Natural killer cell (primary cell): Measurements from ENCODE around the gene CYP2C19. TPM values are rescaled to one million over a fixed set of nuclear protein-coding genes. Genes with fewer than 3 reads are reported as not detected.
"Not testable (repeated sequence)": the region's sequence is repeated elsewhere in the genome, so short reads cannot be mapped to it uniquely, and the experiment has no call there.

Experiments used
- ATAC-seq, 3 donors: fragments of 150-1000 bp in 2 of 3; fragments of 200-7000 bp in 1 of 3; cut with Tn5 transposase; 1 replicate in 1 of 3; 2 replicates in 2 of 3; pipeline ENCODE4 v1.10.0; 2021; ENCODE audit warnings: mild to moderate bottlenecking in 2 of 3, moderate library complexity in 2 of 3
- DNase-seq, 2 donors: peaks; one replicate each; pipeline versions ENCODE4 v3.0.0 to v3.0.0-alpha.2; 2013 to 2021; ENCODE audit warnings: mixed read lengths in 1 of 2
- H3K27ac ChIP-seq: one replicate; pipeline ENCODE4 v1.5.1; 2013; ENCODE audit warnings: mild to moderate bottlenecking, low read length
- H3K27me3 ChIP-seq: one replicate; pipeline ENCODE4 v1.6.1; 2013; ENCODE audit warnings: low read length; ENCODE audit not compliant: control insufficient read depth, insufficient read depth
- H3K36me3 ChIP-seq: one replicate; pipeline ENCODE4 v1.6.1; 2013; ENCODE audit warnings: low read length; ENCODE audit not compliant: control insufficient read depth, insufficient read depth
- H3K4me1 ChIP-seq: one replicate; pipeline ENCODE4 v1.6.1; 2013; ENCODE audit warnings: low read length; ENCODE audit not compliant: control insufficient read depth, insufficient read depth
- H3K4me3 ChIP-seq: one replicate; pipeline ENCODE4 v1.5.1; 2013; ENCODE audit warnings: low read length
- H3K9me3 ChIP-seq: one replicate; pipeline ENCODE4 v1.6.1; 2013; ENCODE audit warnings: low read length; ENCODE audit not compliant: control insufficient read depth, insufficient read depth
- H3K27ac Mint-ChIP-seq, 2 donors: one replicate each; pipeline ENCODE4 v1.8.0; 2022; ENCODE audit warnings: mild to moderate bottlenecking in 2 of 2, mixed read lengths in 2 of 2, moderate library complexity in 1 of 2
- H3K27me3 Mint-ChIP-seq, 2 donors: one replicate each; pipeline ENCODE4 v1.8.0; 2022; ENCODE audit warnings: low read depth in 2 of 2, mixed read lengths in 2 of 2
- H3K36me3 Mint-ChIP-seq: one replicate; pipeline ENCODE4 v1.8.0; 2022; ENCODE audit warnings: mixed read lengths
- H3K4me1 Mint-ChIP-seq, 2 donors: one replicate each; pipeline ENCODE4 v1.8.0; 2022; ENCODE audit warnings: mixed read lengths in 2 of 2
- H3K4me3 Mint-ChIP-seq: one replicate; pipeline ENCODE4 v1.8.0; 2022; ENCODE audit warnings: mild to moderate bottlenecking, moderate library complexity, mixed read lengths
- H3K9me3 Mint-ChIP-seq, 2 donors: one replicate each; pipeline ENCODE4 v1.8.0; 2022; ENCODE audit warnings: mixed read lengths in 2 of 2
- WGBS: methylation state at CpG from one replicate; pipeline ENCODE4 v1.1.7; 2013; ENCODE audit warnings: missing lambda C conversion rate; ENCODE audit not compliant: insufficient coverage; 5-methylcytosine and 5-hydroxymethylcytosine counted together
- intact Hi-C: fragments of 100-400 bp; cut with micrococcal nuclease; formaldehyde crosslinking; loops from one replicate; pipeline ENCODE4 v1.14.2; 2022
- total RNA-seq, 4 donors: library from RNA; stranded (reverse); fragments of 120-200 nt in 1 of 4; gene quantifications; one replicate each; pipeline versions ENCODE4 v1.2.3 to v1.2.4, GENCODE V29; 2013 to 2022
- TF ChIP-seq, protein P1 (sequence below): fragments of 200-600 bp; IDR thresholded peaks from one replicate; pipeline ENCODE4 v1.8.0; 2022; ENCODE audit warnings: antibody characterized with exemption

Gene CYP2C19
- total RNA-seq, 3 donors from 2014 or later (not counting 1 experiment from before 2014, with no cell fraction given): not detected

DNA sequence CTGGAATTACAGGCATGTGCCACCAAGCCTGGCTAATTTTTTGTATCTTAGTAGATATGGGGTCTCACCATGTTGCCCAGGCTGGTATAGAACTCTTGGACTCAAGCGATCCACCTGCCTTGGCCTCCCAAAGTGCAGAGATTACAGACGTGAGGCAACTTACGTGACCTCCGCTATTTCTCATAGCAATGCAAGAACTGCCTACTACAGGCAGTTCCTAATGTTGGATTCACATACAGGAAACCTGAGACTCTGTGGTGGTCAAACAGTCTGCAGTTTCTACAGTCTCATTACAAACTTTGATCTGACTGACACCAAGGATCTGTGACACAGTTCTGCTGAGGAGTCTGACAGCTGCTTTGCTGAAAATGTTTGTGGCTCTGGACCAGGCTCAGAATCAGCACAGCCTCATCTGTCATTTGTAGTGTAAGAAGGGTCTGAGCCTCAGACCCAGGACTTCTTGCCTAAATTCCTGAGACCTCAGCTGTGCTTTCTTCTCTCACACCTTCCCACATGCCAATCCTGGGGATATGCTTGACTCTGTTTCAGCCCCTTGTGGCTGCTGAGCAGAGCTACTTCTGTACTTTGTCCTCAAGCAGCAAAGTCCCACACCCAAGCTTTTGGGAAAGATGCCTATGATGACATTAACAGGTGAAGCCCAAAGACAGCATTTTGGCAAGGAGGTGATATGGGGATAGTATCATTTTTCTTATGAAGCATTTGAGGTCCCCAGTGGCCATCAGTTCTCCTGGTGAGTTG, 128.0 kb downstream of the CYP2C19 start:
- H3K4me1 Mint-ChIP-seq: no peaks in the 10 kb centered on the region
- H3K27me3 Mint-ChIP-seq: no peaks in the 10 kb centered on the region
- DNase-seq: no peak
- no peaks in the 10 kb centered on the region for H3K4me1 ChIP-seq
- no peak overlapping the region for H3K27ac ChIP-seq
- TF ChIP-seq, protein P1, sequence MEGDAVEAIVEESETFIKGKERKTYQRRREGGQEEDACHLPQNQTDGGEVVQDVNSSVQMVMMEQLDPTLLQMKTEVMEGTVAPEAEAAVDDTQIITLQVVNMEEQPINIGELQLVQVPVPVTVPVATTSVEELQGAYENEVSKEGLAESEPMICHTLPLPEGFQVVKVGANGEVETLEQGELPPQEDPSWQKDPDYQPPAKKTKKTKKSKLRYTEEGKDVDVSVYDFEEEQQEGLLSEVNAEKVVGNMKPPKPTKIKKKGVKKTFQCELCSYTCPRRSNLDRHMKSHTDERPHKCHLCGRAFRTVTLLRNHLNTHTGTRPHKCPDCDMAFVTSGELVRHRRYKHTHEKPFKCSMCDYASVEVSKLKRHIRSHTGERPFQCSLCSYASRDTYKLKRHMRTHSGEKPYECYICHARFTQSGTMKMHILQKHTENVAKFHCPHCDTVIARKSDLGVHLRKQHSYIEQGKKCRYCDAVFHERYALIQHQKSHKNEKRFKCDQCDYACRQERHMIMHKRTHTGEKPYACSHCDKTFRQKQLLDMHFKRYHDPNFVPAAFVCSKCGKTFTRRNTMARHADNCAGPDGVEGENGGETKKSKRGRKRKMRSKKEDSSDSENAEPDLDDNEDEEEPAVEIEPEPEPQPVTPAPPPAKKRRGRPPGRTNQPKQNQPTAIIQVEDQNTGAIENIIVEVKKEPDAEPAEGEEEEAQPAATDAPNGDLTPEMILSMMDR: no peak
- intact Hi-C loops: no loop called here
- H3K4me3 Mint-ChIP-seq: no peak overlapping the region
- no peak overlapping the region for H3K4me3 ChIP-seq
- H3K36me3 Mint-ChIP-seq: no peaks in the 10 kb centered on the region
- no peaks in the 10 kb centered on the region for H3K27me3 ChIP-seq
- WGBS: 81% methylated on average over 4 of the region's 4 CpGs
- H3K27ac Mint-ChIP-seq: no peak overlapping the region
- H3K36me3 ChIP-seq: no peaks in the 10 kb centered on the region
- H3K9me3 ChIP-seq: no peaks in the 10 kb centered on the region
- H3K9me3 Mint-ChIP-seq: peaks cover 2 to 10% of the 10 kb centered on the region in 2 donors
- no peak for ATAC-seq

DNA sequence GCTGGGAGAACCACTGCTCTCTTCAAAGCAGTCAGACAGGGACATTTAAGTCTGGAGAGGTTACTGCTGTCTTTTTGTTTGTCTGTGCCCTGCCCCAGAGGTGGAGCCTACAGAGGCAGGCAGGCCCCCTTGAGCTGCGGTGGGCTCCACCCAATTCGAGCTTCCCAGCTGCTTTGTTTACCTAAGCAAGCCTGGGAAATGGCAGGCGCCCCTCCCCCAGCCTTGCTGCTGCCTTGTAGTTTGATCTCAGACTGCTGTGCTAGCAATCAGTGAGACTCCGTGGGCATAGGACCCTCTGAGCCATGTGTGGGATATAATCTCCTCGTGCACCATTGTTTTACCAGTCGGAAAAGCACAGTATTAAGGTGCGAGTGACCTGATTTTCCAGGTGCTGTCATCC, 135.9 kb downstream of the CYP2C19 start:
- H3K4me1 Mint-ChIP-seq, DNase-seq, H3K27ac ChIP-seq, H3K4me3 ChIP-seq, H3K27me3 ChIP-seq, H3K36me3 Mint-ChIP-seq, H3K27ac Mint-ChIP-seq, H3K4me3 Mint-ChIP-seq, H3K4me1 ChIP-seq, intact Hi-C loops, H3K36me3 ChIP-seq, H3K27me3 Mint-ChIP-seq, H3K9me3 ChIP-seq, ATAC-seq: not testable (repeated sequence)
- peaks cover 12 to 14% of the 10 kb centered on the region in 2 donors for H3K9me3 Mint-ChIP-seq
- WGBS: 75% methylated on average over 7 of the region's 7 CpGs

DNA sequence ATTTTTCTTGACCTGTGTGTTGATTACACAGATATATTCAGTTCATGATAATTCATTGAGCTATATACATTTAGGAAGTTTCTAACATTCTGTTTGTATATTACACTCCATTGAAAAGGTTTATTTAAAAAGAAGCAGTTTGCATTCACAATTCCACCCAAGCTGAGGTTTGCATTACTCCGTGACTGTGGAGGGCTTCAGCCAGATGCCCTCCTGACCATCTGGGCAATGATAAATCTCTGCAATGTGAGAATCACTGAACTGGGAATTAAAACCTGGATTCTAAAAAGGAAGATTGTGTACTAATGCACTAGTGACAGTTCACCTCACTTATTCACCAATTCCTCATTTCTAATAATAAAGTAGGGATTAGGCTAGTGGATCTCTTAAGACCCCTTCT, 139.6 kb downstream of the CYP2C19 start:
- ATAC-seq: no peak
- H3K4me1 ChIP-seq: no peaks in the 10 kb centered on the region
- Mint-ChIP-seq H3K27ac (no peak overlapping the region), H3K27me3 (no peaks in the 10 kb centered on the region), H3K9me3 (peaks cover 5 to 6% of the 10 kb centered on the region in 2 donors), H3K36me3 (no peaks in the 10 kb centered on the region), H3K4me3 (no peak overlapping the region), H3K4me1 (no peaks in the 10 kb centered on the region)
- no peaks in the 10 kb centered on the region for H3K9me3 ChIP-seq
- H3K27ac ChIP-seq: no peak overlapping the region
- TF ChIP-seq, protein P1: no peak
- WGBS: 92% methylated on average over 1 of the region's 1 CpG
- no peak for DNase-seq
- intact Hi-C loops: no loop called here
- H3K36me3 ChIP-seq: no peaks in the 10 kb centered on the region
- no peaks in the 10 kb centered on the region for H3K27me3 ChIP-seq
- no peak overlapping the region for H3K4me3 ChIP-seq

DNA sequence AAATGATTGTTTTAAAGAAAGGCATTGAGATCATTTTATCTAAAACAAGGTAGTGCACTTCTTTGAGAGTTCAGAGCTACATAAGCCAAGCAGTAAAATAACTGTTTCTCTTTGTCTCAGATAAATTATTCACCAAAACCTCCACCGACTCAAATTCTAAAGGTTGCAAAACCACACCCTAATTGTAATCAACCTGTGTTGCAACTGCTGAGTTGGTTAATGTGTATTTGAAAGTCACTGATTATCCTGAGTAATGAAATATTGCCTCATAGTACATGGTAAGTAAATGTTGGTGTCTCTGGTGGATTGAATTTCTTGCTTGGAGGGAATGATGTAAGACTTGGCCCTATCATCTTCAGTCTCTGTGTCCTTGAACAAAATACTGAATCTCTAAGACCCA, 140.1 kb downstream of the CYP2C19 start:
- Mint-ChIP-seq H3K9me3 (peaks cover 3 to 4% of the 10 kb centered on the region in 2 donors), H3K4me1 (no peaks in the 10 kb centered on the region), H3K27ac (no peak overlapping the region), H3K4me3 (no peak overlapping the region), H3K36me3 (no peaks in the 10 kb centered on the region), H3K27me3 (no peaks in the 10 kb centered on the region)
- DNase-seq: no peak
- H3K9me3 ChIP-seq: no peaks in the 10 kb centered on the region
- no peak overlapping the region for H3K4me3 ChIP-seq
- WGBS: no CpG with 5 or more reads among the region's 1 CpG
- H3K36me3 ChIP-seq: no peaks in the 10 kb centered on the region
- no peak for ATAC-seq
- no peaks in the 10 kb centered on the region for H3K27me3 ChIP-seq
- no peak overlapping the region for H3K27ac ChIP-seq
- TF ChIP-seq, protein P1: no peak
- H3K4me1 ChIP-seq: no peaks in the 10 kb centered on the region
- intact Hi-C loops: no loop called here

Other genes with a start within 250 kb of the CYP2C19 start
- gene HELLS, start 216.9 kb upstream of the CYP2C19 start, total RNA-seq: 10 to 100 TPM in 2 of 3 donors, 1 to 10 TPM in 1; 9.4 to 10.4 (median 10.2) TPM
- not detected for gene CYP2C18, start 79.0 kb upstream of the CYP2C19 start, total RNA-seq
- gene CYP2C9, start 176.0 kb downstream of the CYP2C19 start, total RNA-seq: not detected